ENCODE measurements around the gene MAGI2. TPM values are rescaled to one million over a fixed set of nuclear protein-coding genes. Genes with fewer than 3 reads are reported as not detected.

MAGI2 gene
- polyA plus RNA-seq, 1 donor, result 37.2 TPM

- DNase-seq, result no peak
Observed at GRCh38 chr7:78081344-78081743, 1372.1 kb downstream of the MAGI2 start.

- DNase-seq, result no peak
Observed at GRCh38 chr7:78080811-78081210, 1372.7 kb downstream of the MAGI2 start.

GRCh38 chr7:78080241-78080640 lies 1373.2 kb downstream of the MAGI2 start:
- DNase-seq, result no peak

- no peak for DNase-seq
Observed at GRCh38 chr7:78074713-78075112, 1378.8 kb downstream of the MAGI2 start.

- no peak for DNase-seq
Observed at GRCh38 chr7:78073609-78074382, 1379.7 kb downstream of the MAGI2 start.

- no peak for DNase-seq
Observed at GRCh38 chr7:78072201-78072590, 1381.3 kb downstream of the MAGI2 start.

- DNase-seq, result no peak
Observed at GRCh38 chr7:78071491-78072200, 1381.8 kb downstream of the MAGI2 start.

- no peak for DNase-seq
Observed at GRCh38 chr7:78066599-78066998, 1386.9 kb downstream of the MAGI2 start.

- no peak for DNase-seq
Observed at GRCh38 chr7:78063758-78064157, 1389.7 kb downstream of the MAGI2 start.

GRCh38 chr7:78062214-78062613 lies 1391.3 kb downstream of the MAGI2 start:
- no peak for DNase-seq

- no peak for DNase-seq
Observed at GRCh38 chr7:78057571-78057970, 1395.9 kb downstream of the MAGI2 start.

- DNase-seq, result no peak
Observed at GRCh38 chr7:78055599-78055998, 1397.9 kb downstream of the MAGI2 start.

- no peak for DNase-seq
Observed at GRCh38 chr7:78055001-78055573, 1398.4 kb downstream of the MAGI2 start.

GRCh38 chr7:78052112-78052511 lies 1401.4 kb downstream of the MAGI2 start:
- DNase-seq, result no peak

- DNase-seq, result no peak
Observed at GRCh38 chr7:78047800-78048199, 1405.7 kb downstream of the MAGI2 start.

GRCh38 chr7:78043159-78043558 lies 1410.3 kb downstream of the MAGI2 start:
- no peak for DNase-seq

- DNase-seq, result no peak
Observed at GRCh38 chr7:78041423-78041822, 1412.0 kb downstream of the MAGI2 start.

GRCh38 chr7:78039790-78040776 lies 1413.4 kb downstream of the MAGI2 start:
- DNase-seq, result no peak

GRCh38 chr7:78038465-78039080 lies 1414.9 kb downstream of the MAGI2 start:
- DNase-seq, result no peak

GRCh38 chr7:78037603-78038002 lies 1415.9 kb downstream of the MAGI2 start:
- no peak for DNase-seq

- no peak for DNase-seq
Observed at GRCh38 chr7:78033410-78033809, 1420.1 kb downstream of the MAGI2 start.

- no peak for DNase-seq
Observed at GRCh38 chr7:78026492-78026891, 1427.0 kb downstream of the MAGI2 start.

All from left kidney (tissue), 2 donors.